Epithelial cell of esophagus (primary cell): ENCODE measurements around the gene BBLN.

Source experiments
- DNase-seq: peaks from one replicate; pipeline ENCODE4 v3.0.0; 2010; ENCODE audit warnings: low read depth
- H3K4me3 ChIP-seq: 2 replicates; pipeline ENCODE4 v1.5.1; 2011; ENCODE audit warnings: mild to moderate bottlenecking, low read length, control low read depth
- CTCF ChIP-seq: IDR thresholded peaks from 2 replicates; pipeline ENCODE4 v1.5.1; 2011; ENCODE audit warnings: low read depth, mild to moderate bottlenecking, low read length, control low read depth, inconsistent platforms; ENCODE audit not compliant: insufficient read depth; ENCODE audit errors: missing control alignments

BBLN gene

GRCh38 chr9:128162215-128163026 is 2.4 kb downstream of the BBLN start:
- TF ChIP-seq CTCF, result no peak
- no peak overlapping the region for H3K4me3 ChIP-seq
- no peak for DNase-seq

GRCh38 chr9:128163027-128163515 is 3.0 kb downstream of the BBLN start:
- no peak overlapping the region for H3K4me3 ChIP-seq
- DNase-seq, result no peak
- no peak for TF ChIP-seq CTCF

DNA sequence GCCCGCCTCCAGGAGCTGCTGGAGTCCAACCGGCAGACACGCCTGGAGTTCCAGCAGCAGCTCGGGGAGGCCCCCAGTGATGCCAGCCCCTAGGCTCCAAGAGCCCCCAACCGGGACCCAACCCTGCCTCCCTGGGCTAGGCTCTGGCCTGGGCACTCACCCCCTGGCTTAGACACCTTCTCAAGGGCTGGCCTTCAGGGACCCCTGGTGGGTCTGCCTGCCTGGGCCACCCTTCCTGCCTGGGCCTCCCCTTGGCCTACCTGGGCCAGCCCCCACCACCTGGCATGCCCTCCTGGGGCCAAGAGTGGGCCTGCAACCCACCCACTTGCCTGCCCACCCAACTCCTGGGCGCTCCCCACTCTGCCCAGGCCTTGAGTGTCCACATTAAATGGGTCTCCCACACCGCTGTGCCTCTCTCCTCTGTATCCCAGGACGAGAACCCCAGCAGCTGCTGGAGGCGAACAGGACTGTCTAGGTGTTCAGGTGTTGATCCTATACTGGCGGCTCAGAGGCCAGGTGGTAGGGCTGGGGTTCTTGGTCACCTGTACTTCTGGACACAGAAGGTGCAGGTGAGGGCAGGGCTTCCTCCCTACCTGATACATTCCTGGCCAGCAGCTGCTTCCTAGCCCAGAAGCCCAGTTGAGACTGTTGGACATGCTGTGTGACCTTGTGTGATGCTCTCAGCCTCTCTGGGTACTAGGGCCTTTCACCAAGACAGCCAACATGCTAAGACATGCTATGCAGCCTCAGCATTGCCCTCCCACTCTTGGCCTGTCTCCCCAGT is 3.6 kb downstream of the BBLN start:
- no peak for DNase-seq
- H3K4me3 ChIP-seq, result no peak overlapping the region
- TF ChIP-seq CTCF, result no peak

DNA sequence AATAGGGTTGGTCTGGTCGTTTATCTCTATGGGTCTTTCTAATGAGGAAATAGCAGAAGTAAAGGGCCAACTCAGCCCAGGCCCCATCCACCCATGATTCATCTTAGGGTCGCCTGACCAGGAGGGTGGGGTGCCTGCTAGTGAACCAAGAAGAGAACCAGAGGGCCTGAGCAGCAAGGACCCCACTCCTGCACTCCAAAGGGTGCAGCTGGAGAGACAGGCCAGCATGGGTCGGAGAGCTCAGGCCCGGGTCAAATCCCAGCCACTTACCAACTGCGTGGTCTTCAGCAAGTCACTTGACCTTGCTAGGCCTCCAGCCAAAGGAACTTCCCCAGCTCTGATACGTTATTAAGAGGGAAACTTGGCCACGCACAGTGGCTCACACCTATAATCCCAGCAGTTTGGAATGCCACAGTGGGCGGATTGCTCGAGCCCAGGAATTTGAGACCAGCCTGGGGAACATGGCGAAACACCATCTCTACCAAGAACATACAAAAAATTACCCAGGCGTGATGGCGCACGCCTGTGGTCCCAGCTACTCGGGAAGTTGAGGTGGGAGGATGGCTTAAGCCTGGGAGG is 4.3 kb downstream of the BBLN start:
- peak; percentile 37 for DNase-seq
- no peak overlapping the region for H3K4me3 ChIP-seq
- TF ChIP-seq CTCF, result no peak

DNA sequence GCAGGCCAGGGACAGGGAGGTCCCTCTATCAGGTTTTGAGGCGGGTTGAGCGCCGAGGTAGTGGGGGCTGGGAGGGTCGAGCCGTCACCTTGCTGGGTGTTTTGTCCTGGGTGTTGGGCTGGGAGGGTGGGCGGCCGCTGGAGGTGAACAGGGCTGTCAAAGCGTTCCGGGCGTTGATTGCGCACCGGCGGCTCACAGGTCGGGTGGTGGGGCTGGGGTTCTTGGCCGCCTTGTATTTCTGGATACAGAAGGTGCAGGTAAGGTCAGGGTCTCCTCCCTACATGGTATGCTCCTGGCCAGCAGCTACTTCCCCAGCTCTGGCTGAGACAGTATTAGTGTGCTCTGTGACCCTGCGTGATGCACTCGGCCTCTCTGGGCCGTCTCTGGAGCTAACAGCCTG is 6.1 kb downstream of the BBLN start:
- no peak overlapping the region for H3K4me3 ChIP-seq
- DNase-seq, result no peak
- no peak for TF ChIP-seq CTCF

DNA sequence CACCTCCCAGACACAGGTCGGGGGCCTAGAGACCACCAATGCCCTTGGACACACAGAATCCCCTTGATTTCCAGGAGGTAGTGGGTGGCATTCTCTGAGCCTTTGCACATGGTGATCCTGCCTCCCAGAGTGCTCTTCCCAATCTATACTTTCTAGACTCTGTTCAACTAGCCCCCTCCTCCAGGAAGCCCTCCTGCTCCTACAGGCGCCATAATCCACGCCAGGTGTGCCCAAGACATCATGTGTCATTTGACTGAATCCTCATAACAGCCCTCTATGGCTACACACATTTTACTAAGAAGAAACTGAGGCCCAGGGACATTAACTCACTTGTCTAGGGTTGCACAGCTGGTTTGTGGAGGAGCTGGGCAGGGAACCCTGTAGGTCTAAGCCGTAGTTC is 7.1 kb downstream of the BBLN start:
- no peak overlapping the region for H3K4me3 ChIP-seq
- no peak for DNase-seq

More for the DNA sequence above, 7.1 kb downstream of the BBLN start:
- TF ChIP-seq CTCF, result no peak
